Sigmoid colon (tissue), 4 donors: ENCODE results near the gene PREP.

Experiments
- POLR2AphosphoS5 ChIP-seq, 4 donors: sonication (generic); formaldehyde crosslinking; IDR thresholded peaks; one replicate each; pipeline ENCODE4 v1.6.1; 2017; ENCODE audit warnings: antibody characterized with exemption in 4 of 4
- TF ChIP-seq, protein P1 (sequence below), 4 experiments: fragments of 450-650 bp in 3 of 4; fragments of 200-600 bp in 1 of 4; IDR thresholded peaks; one replicate each; pipeline ENCODE4 v1.5.1; 2016 to 2019; ENCODE audit warnings: antibody characterized with exemption in 4 of 4, mild to moderate bottlenecking in 3 of 4, moderate library complexity in 2 of 4

- TF ChIP-seq POLR2AphosphoS5 (IDR thresholded peaks at IDR 0.05), result no peak
- TF ChIP-seq, protein P1, sequence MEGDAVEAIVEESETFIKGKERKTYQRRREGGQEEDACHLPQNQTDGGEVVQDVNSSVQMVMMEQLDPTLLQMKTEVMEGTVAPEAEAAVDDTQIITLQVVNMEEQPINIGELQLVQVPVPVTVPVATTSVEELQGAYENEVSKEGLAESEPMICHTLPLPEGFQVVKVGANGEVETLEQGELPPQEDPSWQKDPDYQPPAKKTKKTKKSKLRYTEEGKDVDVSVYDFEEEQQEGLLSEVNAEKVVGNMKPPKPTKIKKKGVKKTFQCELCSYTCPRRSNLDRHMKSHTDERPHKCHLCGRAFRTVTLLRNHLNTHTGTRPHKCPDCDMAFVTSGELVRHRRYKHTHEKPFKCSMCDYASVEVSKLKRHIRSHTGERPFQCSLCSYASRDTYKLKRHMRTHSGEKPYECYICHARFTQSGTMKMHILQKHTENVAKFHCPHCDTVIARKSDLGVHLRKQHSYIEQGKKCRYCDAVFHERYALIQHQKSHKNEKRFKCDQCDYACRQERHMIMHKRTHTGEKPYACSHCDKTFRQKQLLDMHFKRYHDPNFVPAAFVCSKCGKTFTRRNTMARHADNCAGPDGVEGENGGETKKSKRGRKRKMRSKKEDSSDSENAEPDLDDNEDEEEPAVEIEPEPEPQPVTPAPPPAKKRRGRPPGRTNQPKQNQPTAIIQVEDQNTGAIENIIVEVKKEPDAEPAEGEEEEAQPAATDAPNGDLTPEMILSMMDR (IDR thresholded peaks at IDR 0.05), result no peak
Measured at GRCh38 chr6:105336986-105337385, 65.9 kb downstream of the PREP start.
